ENCODE measurements around the gene PDZD2.

Gene PDZD2

GRCh38 chr5:31824869-31825517 is 186.1 kb downstream of the PDZD2 start:
- no peak for DNase-seq (ENCODE audit: low spot score)

GRCh38 chr5:31825518-31826068 is 186.7 kb downstream of the PDZD2 start:
- peak; percentile 8 for DNase-seq (ENCODE audit: low spot score)

- DNase-seq (ENCODE audit: low spot score), result no peak
Observed at GRCh38 chr5:31827867-31828266, 188.9 kb downstream of the PDZD2 start.

- no peak for DNase-seq (ENCODE audit: low spot score)
Observed at GRCh38 chr5:31832966-31833365, 194.0 kb downstream of the PDZD2 start.

- DNase-seq (ENCODE audit: low spot score), result no peak
Observed at GRCh38 chr5:31833710-31834109, 194.8 kb downstream of the PDZD2 start.

GRCh38 chr5:31844622-31845345 is 205.9 kb downstream of the PDZD2 start:
- DNase-seq (ENCODE audit: low spot score), result no peak

- DNase-seq (ENCODE audit: low spot score), result no peak
Observed at GRCh38 chr5:31845361-31845760, 206.4 kb downstream of the PDZD2 start.

GRCh38 chr5:31846934-31847333 is 208.0 kb downstream of the PDZD2 start:
- no peak for DNase-seq (ENCODE audit: low spot score)

GRCh38 chr5:31847354-31847753 is 208.4 kb downstream of the PDZD2 start:
- DNase-seq (ENCODE audit: low spot score), result no peak

- DNase-seq (ENCODE audit: low spot score), result no peak
Observed at GRCh38 chr5:31850981-31851689, 212.2 kb downstream of the PDZD2 start.

GRCh38 chr5:31853398-31854135 is 214.6 kb downstream of the PDZD2 start:
- DNase-seq (ENCODE audit: low spot score), result no peak

- no peak for DNase-seq (ENCODE audit: low spot score)
Observed at GRCh38 chr5:31854181-31855133, 215.5 kb downstream of the PDZD2 start.

- DNase-seq (ENCODE audit: low spot score), result no peak
Observed at GRCh38 chr5:31855134-31856040, 216.5 kb downstream of the PDZD2 start.

GRCh38 chr5:31859096-31859495 is 220.2 kb downstream of the PDZD2 start:
- no peak for DNase-seq (ENCODE audit: low spot score)

- no peak for DNase-seq (ENCODE audit: low spot score)
Observed at GRCh38 chr5:31860278-31860677, 221.3 kb downstream of the PDZD2 start.

- DNase-seq (ENCODE audit: low spot score), result no peak
Observed at GRCh38 chr5:31860726-31861433, 221.9 kb downstream of the PDZD2 start.

- DNase-seq (ENCODE audit: low spot score), result no peak
Observed at GRCh38 chr5:31861601-31862000, 222.7 kb downstream of the PDZD2 start.

GRCh38 chr5:31863991-31864411 is 225.1 kb downstream of the PDZD2 start:
- DNase-seq (ENCODE audit: low spot score), result no peak

- DNase-seq (ENCODE audit: low spot score), result no peak
Observed at GRCh38 chr5:31866166-31866565, 227.2 kb downstream of the PDZD2 start.

Data from hematopoietic multipotent progenitor cell treated with erythropoietin and hydrocortisone succinate and interleukin-3 and kit ligand, for 15 days (in vitro differentiated cells).